GM18867 (cell line): ENCODE measurements around the gene DOCK7.
A peak's percentile ranks its signal among the peaks of the same experiment; 100 is the strongest.
"Not testable (repeated sequence)": the region's sequence is repeated elsewhere in the genome, so short reads cannot be mapped to it uniquely, and the experiment has no call there.

ENCODE experiments used
- ATAC-seq: cut with Tn5 transposase; IDR thresholded peaks from one replicate; pipeline ENCODE4 v1.9.1; 2021; ENCODE audit warnings: mild to moderate bottlenecking, moderate library complexity; ENCODE audit not compliant: unreplicated experiment

The DOCK7 gene

GRCh38 chr1:62687903-62688686 is at the start of gene DOCK7:
TSS of gene DOCK7 (minus strand) at chr1:62688386. CDS start at chr1:62688264, 122 bp downstream.
- peak; percentile 81 for ATAC-seq

GRCh38 chr1:62735491-62736171 is 47.4 kb upstream of the DOCK7 start:
- ATAC-seq: no peak

- no peak for ATAC-seq
Observed at GRCh38 chr1:62732331-62732730, 44.1 kb upstream of the DOCK7 start.

GRCh38 chr1:62728963-62729362 is 40.8 kb upstream of the DOCK7 start:
- no peak for ATAC-seq

GRCh38 chr1:62727656-62728407 is 39.6 kb upstream of the DOCK7 start:
- no peak for ATAC-seq

- no peak for ATAC-seq
Observed at GRCh38 chr1:62726011-62726442, 37.8 kb upstream of the DOCK7 start.

GRCh38 chr1:62725255-62725654 is 37.1 kb upstream of the DOCK7 start:
- no peak for ATAC-seq

- ATAC-seq: no peak
Observed at GRCh38 chr1:62724430-62724829, 36.2 kb upstream of the DOCK7 start.

- ATAC-seq: no peak
Observed at GRCh38 chr1:62723883-62724282, 35.7 kb upstream of the DOCK7 start.

GRCh38 chr1:62722796-62723195 is 34.6 kb upstream of the DOCK7 start:
- peak; percentile 87 for ATAC-seq

- no peak for ATAC-seq
Observed at GRCh38 chr1:62720946-62721554, 32.9 kb upstream of the DOCK7 start.

GRCh38 chr1:62718400-62718799 is 30.2 kb upstream of the DOCK7 start:
- not testable (repeated sequence) for ATAC-seq

- no peak for ATAC-seq
Observed at GRCh38 chr1:62717483-62717882, 29.3 kb upstream of the DOCK7 start.

- no peak for ATAC-seq
Observed at GRCh38 chr1:62716397-62716796, 28.2 kb upstream of the DOCK7 start.

GRCh38 chr1:62712336-62713243 is 24.4 kb upstream of the DOCK7 start:
- no peak for ATAC-seq

- no peak for ATAC-seq
Observed at GRCh38 chr1:62707744-62708120, 19.5 kb upstream of the DOCK7 start.

- ATAC-seq: no peak
Observed at GRCh38 chr1:62706985-62707743, 19.0 kb upstream of the DOCK7 start.

GRCh38 chr1:62698161-62698560 is 10.0 kb upstream of the DOCK7 start:
- ATAC-seq: not testable (repeated sequence)

GRCh38 chr1:62694479-62694878 is 6.3 kb upstream of the DOCK7 start:
- ATAC-seq: not testable (repeated sequence)
